Left hindlimb (tissue), 1 donor: ENCODE measurements around the gene DMXL2.
"Not testable (repeated sequence)": the region's sequence is repeated elsewhere in the genome, so short reads cannot be mapped to it uniquely, and the experiment has no call there.

Experiments
- DNase-seq: peaks from one replicate; pipeline ENCODE4 v3.0.0-alpha.2; 2018

The DMXL2 gene

GRCh38 chr15:51622604-51623370, at the start of gene DMXL2:
Gene DMXL2, minus strand, starts transcription at chr15:51622771. Its CDS starts 226 bp downstream, at chr15:51622545.
- DNase-seq = peak; percentile 93

GRCh38 chr15:51672155-51672687, 49.6 kb upstream of the DMXL2 start:
- no peak for DNase-seq

- no peak for DNase-seq
These were observed 46.8 kb upstream of the DMXL2 start for GRCh38 chr15:51669381-51669780.

- DNase-seq = no peak
These were observed 45.9 kb upstream of the DMXL2 start for GRCh38 chr15:51668446-51668845.

GRCh38 chr15:51667478-51667877, 44.9 kb upstream of the DMXL2 start:
- no peak for DNase-seq

GRCh38 chr15:51661072-51661471, 38.5 kb upstream of the DMXL2 start:
- DNase-seq = no peak

GRCh38 chr15:51658664-51659063, 36.1 kb upstream of the DMXL2 start:
- DNase-seq = no peak

GRCh38 chr15:51655401-51656057, 33.0 kb upstream of the DMXL2 start:
- not testable (repeated sequence) for DNase-seq

- DNase-seq = no peak
These were observed 29.6 kb upstream of the DMXL2 start for GRCh38 chr15:51652084-51652668.

- peak; percentile 35 for DNase-seq
These were observed 27.3 kb upstream of the DMXL2 start for GRCh38 chr15:51649659-51650521.

GRCh38 chr15:51648643-51649042, 26.1 kb upstream of the DMXL2 start:
- not testable (repeated sequence) for DNase-seq

- DNase-seq = not testable (repeated sequence)
These were observed 25.5 kb upstream of the DMXL2 start for GRCh38 chr15:51648101-51648500.

- DNase-seq = no peak
These were observed 24.6 kb upstream of the DMXL2 start for GRCh38 chr15:51647128-51647562.

GRCh38 chr15:51642696-51643095, 20.1 kb upstream of the DMXL2 start:
- DNase-seq = no peak

GRCh38 chr15:51641490-51642130, 19.0 kb upstream of the DMXL2 start:
- no peak for DNase-seq

- no peak for DNase-seq
These were observed 12.1 kb upstream of the DMXL2 start for GRCh38 chr15:51634591-51635198.

GRCh38 chr15:51629612-51630011, 7.0 kb upstream of the DMXL2 start:
- no peak for DNase-seq

GRCh38 chr15:51625236-51625635, 2.7 kb upstream of the DMXL2 start:
- no peak for DNase-seq

- DNase-seq = no peak
These were observed 1.5 kb upstream of the DMXL2 start for GRCh38 chr15:51624022-51624421.

GRCh38 chr15:51623386-51623938, 891 bp upstream of the DMXL2 start:
- DNase-seq = no peak

- peak; percentile 66 for DNase-seq
These were observed 501 bp downstream of the DMXL2 start for GRCh38 chr15:51621936-51622603.
